ENCODE measurements around the gene KREMEN1.

- TF ChIP-seq, protein P1, sequence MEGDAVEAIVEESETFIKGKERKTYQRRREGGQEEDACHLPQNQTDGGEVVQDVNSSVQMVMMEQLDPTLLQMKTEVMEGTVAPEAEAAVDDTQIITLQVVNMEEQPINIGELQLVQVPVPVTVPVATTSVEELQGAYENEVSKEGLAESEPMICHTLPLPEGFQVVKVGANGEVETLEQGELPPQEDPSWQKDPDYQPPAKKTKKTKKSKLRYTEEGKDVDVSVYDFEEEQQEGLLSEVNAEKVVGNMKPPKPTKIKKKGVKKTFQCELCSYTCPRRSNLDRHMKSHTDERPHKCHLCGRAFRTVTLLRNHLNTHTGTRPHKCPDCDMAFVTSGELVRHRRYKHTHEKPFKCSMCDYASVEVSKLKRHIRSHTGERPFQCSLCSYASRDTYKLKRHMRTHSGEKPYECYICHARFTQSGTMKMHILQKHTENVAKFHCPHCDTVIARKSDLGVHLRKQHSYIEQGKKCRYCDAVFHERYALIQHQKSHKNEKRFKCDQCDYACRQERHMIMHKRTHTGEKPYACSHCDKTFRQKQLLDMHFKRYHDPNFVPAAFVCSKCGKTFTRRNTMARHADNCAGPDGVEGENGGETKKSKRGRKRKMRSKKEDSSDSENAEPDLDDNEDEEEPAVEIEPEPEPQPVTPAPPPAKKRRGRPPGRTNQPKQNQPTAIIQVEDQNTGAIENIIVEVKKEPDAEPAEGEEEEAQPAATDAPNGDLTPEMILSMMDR (IDR thresholded peaks at IDR 0.05): no peak
- TF ChIP-seq EP300 (IDR thresholded peaks at IDR 0.05): no peak
- no peak for TF ChIP-seq POLR2A (IDR thresholded peaks at IDR 0.05)
Observed at GRCh38 chr22:29071261-29072045, 1.4 kb upstream of the KREMEN1 start.
